Adipose tissue (tissue), 3 donors: ENCODE data around the gene NOL4L. TPM values are rescaled to one million over a fixed set of nuclear protein-coding genes. Genes with fewer than 3 reads are reported as not detected.
"Not testable (repeated sequence)": the region's sequence is repeated elsewhere in the genome, so short reads cannot be mapped to it uniquely, and the experiment has no call there.

Source experiments
- H3K27ac ChIP-seq: one replicate; pipeline ENCODE4 v1.5.1; 2013; ENCODE audit warnings: low read depth, low read length
- WGBS, 3 donors: extraction: QIAGEN DNeasy Blood & Tissue Kit; methylation state at CpG; one replicate each; pipeline ENCODE4 v1.1.7; 2013; 5-methylcytosine and 5-hydroxymethylcytosine counted together
- polyA plus RNA-seq, 3 donors: library from polyadenylated mRNA; stranded (reverse); fragments of 200-250 nt; gene quantifications; one replicate each; pipeline ENCODE4 v1.2.3, GENCODE V29; 2013
- donor health status: healthy with polysubstance abuse.
- donor health status: Bipolar disorder and iron deficiency.
- donor health status: healthy.

Gene NOL4L
- polyA plus RNA-seq, 3 donors, result 5.3 to 9.9 (median 7.6) TPM

DNA sequence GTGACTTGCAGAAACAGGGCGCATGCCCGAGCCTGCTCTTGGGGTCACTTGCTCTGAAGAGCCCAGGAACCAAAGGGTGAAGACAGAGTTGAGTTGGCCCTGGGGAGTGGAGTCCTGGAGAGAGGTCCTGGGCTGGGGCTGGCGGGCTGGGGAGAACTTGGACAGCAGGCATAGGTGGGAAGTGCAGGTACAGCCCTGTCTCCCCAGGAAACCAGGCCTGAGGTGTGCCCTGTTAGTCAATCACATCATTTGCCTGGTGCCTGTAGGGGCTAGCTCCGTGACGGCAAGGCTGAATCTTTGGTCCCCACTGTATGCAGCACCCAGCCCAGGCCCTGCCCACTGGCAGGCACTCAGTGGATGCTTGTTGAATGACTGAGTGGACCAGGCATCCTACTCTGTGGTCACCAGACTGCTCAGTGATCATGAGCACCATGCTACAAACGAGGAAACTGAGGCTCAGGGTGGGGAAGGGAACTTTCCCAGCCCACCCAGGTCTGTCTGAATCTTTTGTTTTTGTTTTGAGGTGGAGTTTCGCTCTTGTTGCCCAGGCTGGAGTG is 15.6 kb upstream of the NOL4L start:
- 88 to 94% (median 88%) methylated on average over 7 of the region's 7 CpGs for WGBS, 3 donors
- H3K27ac ChIP-seq, result no peak overlapping the region

- WGBS, 3 donors, result 85 to 89% (median 88%) methylated on average over 6 of the region's 6 CpGs
- H3K27ac ChIP-seq, result no peak overlapping the region
Observed at GRCh38 chr20:32599783-32600340, 14.7 kb upstream of the NOL4L start.

DNA sequence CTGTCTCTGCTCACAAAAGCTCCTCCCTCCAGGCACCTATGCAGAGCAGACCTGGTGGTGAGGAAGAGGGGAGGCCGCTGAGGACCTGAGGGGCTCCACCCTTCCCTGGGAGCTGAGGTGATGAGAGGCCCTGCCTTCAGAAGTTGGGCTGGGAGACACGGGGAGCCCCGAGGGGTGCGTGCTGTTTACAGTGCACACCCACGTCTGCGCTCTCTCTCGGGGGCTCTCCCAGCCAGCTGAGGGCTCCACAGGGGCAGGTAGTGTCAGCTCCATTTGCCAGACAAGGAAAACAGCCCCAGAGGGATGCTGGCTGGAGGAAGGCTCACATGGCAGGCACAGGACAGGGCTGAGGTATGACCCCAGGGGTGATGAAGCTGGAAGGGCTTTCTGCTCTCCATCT is 13.5 kb upstream of the NOL4L start:
- 59 to 69% (median 65%) methylated on average over 7 of the region's 7 CpGs for WGBS, 3 donors
- H3K27ac ChIP-seq, result no peak overlapping the region

- no peak overlapping the region for H3K27ac ChIP-seq
- 67 to 80% (median 75%) methylated on average over 7 of the region's 7 CpGs for WGBS, 3 donors
Observed at GRCh38 chr20:32597714-32598113, 12.6 kb upstream of the NOL4L start.

DNA sequence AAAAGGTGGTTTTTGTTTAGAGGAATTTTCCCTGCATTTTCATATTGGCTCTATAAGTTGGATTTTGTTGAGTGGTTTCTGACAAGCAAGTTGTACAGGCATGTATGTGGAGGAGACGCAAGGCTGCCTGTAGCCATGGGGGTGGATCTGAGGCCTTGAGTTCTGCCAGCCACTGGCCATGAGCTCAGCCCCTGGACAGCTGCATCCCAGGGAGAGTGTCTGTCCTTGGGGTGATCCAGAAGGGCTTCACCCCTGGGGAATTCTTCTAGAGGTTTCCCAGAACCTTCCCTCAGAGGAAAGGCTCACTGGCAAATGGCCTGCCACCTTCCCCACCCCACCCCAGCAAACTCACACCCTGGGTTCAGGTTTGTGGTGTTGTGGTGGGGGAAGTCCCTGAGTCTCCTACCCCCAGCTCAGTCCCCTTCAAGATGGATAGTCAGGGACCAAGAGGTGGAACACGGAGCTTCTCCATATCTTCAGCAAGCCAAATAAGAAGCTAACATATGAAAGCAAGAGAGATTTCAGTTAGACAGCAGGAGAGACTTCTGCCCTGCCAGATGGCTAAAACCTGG is 11.6 kb upstream of the NOL4L start:
- WGBS, 3 donors, result 38 to 65% (median 64%) methylated on average over 2 of the region's 2 CpGs

DNA sequence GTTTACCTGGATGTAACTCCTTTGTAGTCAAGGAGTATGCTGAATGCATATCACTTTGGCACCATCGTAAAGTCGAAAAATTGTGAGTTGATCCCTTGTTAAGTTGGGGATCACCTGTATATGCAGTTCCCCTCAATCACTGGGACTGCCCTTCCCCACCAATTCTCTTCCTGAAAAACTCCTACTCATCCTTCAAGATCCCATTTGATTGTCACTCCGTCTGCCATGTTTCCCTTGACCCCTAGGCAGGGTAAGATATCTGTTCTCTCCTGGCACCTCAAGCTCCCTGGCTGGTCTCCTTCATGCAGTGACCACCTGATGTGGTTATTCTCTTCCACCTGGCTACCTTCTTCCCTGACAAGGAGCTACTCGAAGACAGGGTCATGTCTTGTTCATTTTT is 10.0 kb upstream of the NOL4L start:
- 90 to 96% (median 92%) methylated on average over 4 of the region's 4 CpGs for WGBS, 3 donors
- no peak overlapping the region for H3K27ac ChIP-seq

More for the DNA sequence above, 11.6 kb upstream of the NOL4L start:
- no peak overlapping the region for H3K27ac ChIP-seq

- 96 to 98% (median 97%) methylated on average over 5 of the region's 5 CpGs for WGBS, 3 donors
- not testable (repeated sequence) for H3K27ac ChIP-seq
Observed at GRCh38 chr20:32594669-32595068, 9.5 kb upstream of the NOL4L start.

GRCh38 chr20:32594204-32594603 is 9.1 kb upstream of the NOL4L start:
- H3K27ac ChIP-seq, result no peak overlapping the region
- 96 to 99% (median 97%) methylated on average over 5 of the region's 5 CpGs for WGBS, 3 donors

GRCh38 chr20:32592616-32593015 is 7.5 kb upstream of the NOL4L start:
- WGBS, 3 donors, result 96 to 97% (median 96%) methylated on average over 4 of the region's 4 CpGs
- H3K27ac ChIP-seq, result not testable (repeated sequence)

GRCh38 chr20:32592022-32592421 is 6.9 kb upstream of the NOL4L start:
- 92 to 94% (median 93%) methylated on average over 3 of the region's 3 CpGs for WGBS, 3 donors
- H3K27ac ChIP-seq, result no peak overlapping the region

DNA sequence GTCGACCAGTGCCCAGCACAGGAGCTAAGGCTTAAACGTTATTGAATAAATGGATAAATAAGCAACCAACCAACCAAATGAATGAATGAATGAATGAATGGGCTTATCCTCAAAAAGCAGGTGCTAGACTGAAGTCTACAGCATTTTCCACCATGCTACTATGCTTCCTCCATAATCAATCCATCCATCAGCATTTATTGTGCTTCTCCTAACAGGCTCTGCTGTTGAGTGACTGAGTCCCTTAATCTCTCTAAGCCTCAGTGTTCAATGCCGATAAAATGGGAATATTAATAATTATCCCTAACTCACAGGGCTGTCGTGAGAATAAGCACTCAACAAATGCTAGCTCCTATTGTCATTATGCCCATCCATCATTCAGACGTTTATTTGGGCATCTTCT is 4.6 kb upstream of the NOL4L start:
- no peak overlapping the region for H3K27ac ChIP-seq
- WGBS, 3 donors, result 74 to 82% (median 82%) methylated on average over 5 of the region's 5 CpGs

- WGBS, 3 donors, result 82 to 83% (median 82%) methylated on average over 5 of the region's 5 CpGs
- no peak overlapping the region for H3K27ac ChIP-seq
Observed at GRCh38 chr20:32589256-32589655, 4.1 kb upstream of the NOL4L start.

DNA sequence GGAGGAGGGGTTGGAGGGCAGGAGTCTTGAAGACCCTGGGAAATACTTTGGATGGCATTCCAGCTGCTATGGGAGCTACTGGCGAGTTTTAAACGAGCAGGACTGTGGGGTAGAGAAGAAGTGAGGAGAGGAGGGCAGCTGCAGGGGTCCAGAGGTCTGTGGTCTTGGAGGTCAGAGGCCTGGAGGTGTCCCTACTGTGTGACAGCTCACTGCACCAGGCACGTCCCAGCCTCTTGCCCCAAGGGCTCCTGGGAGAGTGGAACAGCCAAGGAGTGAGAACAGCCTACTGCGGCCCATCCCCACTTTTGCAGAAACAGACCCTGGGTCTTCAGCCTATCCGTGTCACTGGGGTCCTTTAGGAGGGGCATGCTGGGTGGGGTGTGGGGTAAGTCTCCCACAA is 2.9 kb upstream of the NOL4L start:
- H3K27ac ChIP-seq, result no peak overlapping the region
- 73 to 86% (median 85%) methylated on average over 5 of the region's 5 CpGs for WGBS, 3 donors

DNA sequence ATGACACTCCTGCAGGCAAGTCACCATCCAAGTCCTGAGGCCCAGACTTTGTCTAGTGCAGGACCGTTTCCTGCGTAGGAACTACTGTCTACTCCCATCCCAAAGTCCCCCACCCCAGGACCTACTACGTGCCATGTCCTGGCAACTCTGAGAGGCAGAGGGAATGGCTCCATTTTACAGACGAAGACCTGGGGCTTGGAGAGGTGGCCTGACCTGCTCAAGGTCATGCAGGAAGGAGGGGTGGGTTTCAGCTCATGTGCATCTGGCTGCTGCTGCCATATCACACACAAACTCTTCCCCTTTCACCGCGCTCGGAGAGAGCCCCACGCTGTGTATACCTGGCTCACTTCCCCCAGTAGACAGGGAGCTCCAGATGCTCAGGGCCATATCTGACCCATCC is 1.2 kb upstream of the NOL4L start:
- 48 to 61% (median 51%) methylated on average over 8 of the region's 8 CpGs for WGBS, 3 donors
- no peak overlapping the region for H3K27ac ChIP-seq

DNA sequence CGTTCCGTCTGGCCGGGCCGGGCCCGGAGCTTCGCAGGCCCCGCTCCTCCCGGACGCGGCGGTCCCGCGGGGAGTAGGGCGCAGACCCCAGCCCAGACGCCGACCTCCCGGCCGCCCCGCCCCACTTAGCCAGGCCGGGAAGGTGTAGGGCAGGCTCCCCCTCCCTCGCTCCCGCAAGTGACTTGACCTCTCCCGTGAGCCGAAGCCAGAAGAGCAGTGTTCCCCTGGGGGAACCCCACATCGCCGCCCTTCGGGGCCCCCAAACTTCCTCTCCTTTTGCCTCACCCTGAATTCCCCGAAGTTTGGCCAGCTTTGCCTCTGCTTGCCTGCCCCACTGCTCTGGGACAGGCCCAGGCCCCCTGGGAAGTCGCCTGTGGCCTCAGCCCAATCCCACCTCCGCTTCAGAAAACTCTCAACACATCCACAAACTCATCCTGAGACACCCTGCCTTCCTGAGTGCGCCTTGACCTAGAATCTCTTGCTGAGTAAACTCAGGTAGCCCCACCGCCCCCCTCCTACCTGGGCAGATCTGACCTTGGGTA is 524 bp upstream of the NOL4L start:
- WGBS, 3 donors, result 13 to 18% (median 13%) methylated on average over 25 to 32 of the region's 32 CpGs
- no peak overlapping the region for H3K27ac ChIP-seq

- H3K27ac ChIP-seq, result no peak overlapping the region
- 0% methylated on average over 11 to 46 of the region's 52 CpGs for WGBS, 3 donors
Observed at GRCh38 chr20:32583581-32584070, 1.5 kb downstream of the NOL4L start.

DNA sequence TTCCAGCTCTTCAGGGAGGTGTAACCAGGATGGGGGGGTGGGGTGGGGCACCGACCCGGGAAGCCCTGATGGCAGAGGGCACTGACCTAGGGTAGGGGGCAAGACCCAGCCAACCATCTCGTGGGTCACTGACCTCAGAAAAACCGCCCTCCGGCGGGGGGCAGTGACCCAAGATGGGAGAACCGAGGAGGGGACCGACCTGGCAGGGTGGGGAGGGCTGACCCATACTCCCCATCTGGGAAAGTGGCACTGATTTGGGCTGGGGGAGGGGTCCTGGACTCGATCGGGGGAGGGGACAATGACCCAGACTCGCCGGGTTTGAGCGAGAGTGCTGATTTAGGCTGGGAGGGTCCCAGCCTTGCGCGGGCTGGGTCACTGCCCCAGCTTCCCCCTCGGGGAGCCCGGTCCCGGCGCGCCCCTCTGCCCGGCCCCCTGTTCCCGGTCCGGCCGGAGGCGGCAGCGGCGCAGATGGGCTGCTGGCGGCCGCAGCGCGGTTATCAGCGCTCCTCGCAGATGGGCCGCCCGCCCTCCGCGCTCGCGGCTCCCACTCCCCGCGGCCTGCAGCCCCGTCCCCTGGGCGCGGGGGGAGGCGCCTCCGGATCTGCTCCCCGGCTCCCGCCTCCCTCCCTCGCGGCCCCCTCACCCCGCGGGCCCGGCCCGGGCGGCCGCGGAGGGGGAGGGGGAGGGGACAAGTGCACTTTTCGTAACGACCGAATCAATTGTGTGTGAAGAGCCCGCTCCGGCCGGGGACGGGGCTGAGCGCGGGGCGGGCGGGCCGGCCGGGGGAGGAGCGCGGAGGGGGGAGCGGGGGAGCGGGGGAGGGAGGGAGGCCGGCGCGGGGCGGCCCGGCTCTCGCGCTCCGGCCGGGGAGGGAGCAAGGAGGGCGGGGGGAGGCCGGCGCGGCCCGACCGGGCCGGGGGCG is 2.2 kb downstream of the NOL4L start:
- WGBS, 3 donors, result 5 to 14% (median 8%) methylated on average over 30 to 80 of the region's 91 CpGs
- H3K27ac ChIP-seq, result no peak overlapping the region

DNA sequence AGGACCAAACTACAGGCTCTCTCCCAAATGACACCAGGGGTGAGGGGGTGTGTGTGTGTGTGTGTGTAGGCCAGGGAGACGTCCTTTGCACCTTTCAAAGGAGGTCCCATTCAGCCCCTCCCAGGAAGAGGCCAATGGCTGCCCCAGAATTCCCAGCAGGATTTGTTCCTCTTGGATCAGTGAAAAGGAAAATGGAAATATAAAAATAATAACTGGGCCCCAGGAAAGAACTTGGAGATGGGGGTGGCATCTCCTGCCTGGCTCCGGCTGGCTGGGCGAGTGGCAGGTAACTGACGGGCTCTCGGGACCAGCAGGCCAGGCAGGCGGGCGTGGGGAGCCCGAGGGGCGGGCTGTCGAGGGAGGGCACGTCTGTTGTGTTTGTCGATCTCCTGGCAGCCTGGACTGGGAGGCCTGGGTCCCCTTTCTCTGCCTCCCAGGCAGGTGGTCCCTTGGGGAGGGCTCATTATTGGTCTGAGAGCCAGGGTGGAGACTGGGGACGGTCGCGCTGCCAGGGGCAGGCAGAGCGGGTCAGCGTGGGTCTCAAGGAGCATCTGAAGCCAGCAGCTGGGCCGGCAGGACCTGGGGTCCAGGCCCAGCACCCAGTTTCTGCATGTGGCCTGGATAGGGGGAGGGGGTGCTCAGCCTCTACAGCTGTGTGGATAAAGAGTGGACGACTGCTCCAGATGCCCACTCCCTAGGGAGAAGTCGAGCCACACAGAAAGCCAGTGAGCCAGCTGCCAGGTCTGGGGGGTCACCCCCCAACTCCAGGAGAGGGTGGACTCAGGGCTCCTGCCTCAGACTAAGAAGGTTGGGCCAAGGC is 3.1 kb downstream of the NOL4L start:
- H3K27ac ChIP-seq, result no peak overlapping the region
- WGBS, 3 donors, result 72 to 84% (median 72%) methylated on average over 18 to 20 of the region's 20 CpGs
